Ishikawa (cell line): ENCODE data around the gene GYG1.

Experiments used
- CEBPB ChIP-seq: IDR thresholded peaks from 2 replicates; pipeline ENCODE4 v1.6.1; 2012
- EGR1 ChIP-seq: IDR thresholded peaks from 2 replicates; pipeline ENCODE4 v1.6.1; 2012
- FOXM1 ChIP-seq: IDR thresholded peaks from 2 replicates; pipeline ENCODE4 v1.6.1; 2012; ENCODE audit warnings: low read depth, borderline replicate concordance
- MAX ChIP-seq: IDR thresholded peaks from 2 replicates; pipeline ENCODE4 v1.6.1; 2012
- RAD21 ChIP-seq: IDR thresholded peaks from 2 replicates; pipeline ENCODE4 v1.6.1; 2012; ENCODE audit warnings: low read depth
- REST ChIP-seq: IDR thresholded peaks from 2 replicates; pipeline ENCODE4 v1.6.1; 2012; ENCODE audit warnings: low read depth, mild to moderate bottlenecking
- TAF1 ChIP-seq: IDR thresholded peaks from 2 replicates; pipeline ENCODE4 v1.6.1; 2012; ENCODE audit warnings: low read depth, mild to moderate bottlenecking
- TCF12 ChIP-seq: IDR thresholded peaks from 2 replicates; pipeline ENCODE4 v1.6.1; 2012; ENCODE audit warnings: low read depth
- TEAD4 ChIP-seq: IDR thresholded peaks from 2 replicates; pipeline ENCODE4 v1.6.1; 2012
- YY1 ChIP-seq: IDR thresholded peaks from 2 replicates; pipeline ENCODE4 v1.6.1; 2012; ENCODE audit warnings: low read depth

- TF ChIP-seq REST (no peak), CEBPB (no peak), TCF12 (no peak), TAF1 (no peak), RAD21 (no peak), TEAD4 (no peak), FOXM1 (no peak), MAX (no peak), YY1 (no peak), EGR1 (no peak)
Observed at GRCh38 chr3:148948913-148949657, 42.3 kb upstream of the GYG1 start.
